Parathyroid adenoma (tissue), 2 donors: ENCODE measurements around the gene TMF1.
A peak's percentile ranks its signal among the peaks of the same experiment; 100 is the strongest.

ENCODE experiments used
- H2AFZ ChIP-seq: fragments of 300-600 bp; sonication (generic); one replicate; pipeline ENCODE4 v1.7.0; 2017; ENCODE audit warnings: antibody characterized with exemption, mild to moderate bottlenecking
- H3K27ac ChIP-seq: fragments of 300-600 bp; sonication (generic); one replicate; pipeline ENCODE4 v1.7.0; 2017
- H3K27me3 ChIP-seq: fragments of 300-600 bp; sonication (generic); one replicate; pipeline ENCODE4 v1.7.0; 2017; ENCODE audit warnings: low read length; ENCODE audit not compliant: control insufficient read depth, insufficient read depth
- H3K36me3 ChIP-seq: fragments of 300-600 bp; sonication (generic); one replicate; pipeline ENCODE4 v1.7.0; 2017; ENCODE audit warnings: low read length; ENCODE audit not compliant: control insufficient read depth, insufficient read depth
- H3K4me1 ChIP-seq: fragments of 300-600 bp; sonication (generic); one replicate; pipeline ENCODE4 v1.7.0; 2017; ENCODE audit warnings: control low read depth
- H3K4me2 ChIP-seq: fragments of 300-600 bp; sonication (generic); one replicate; pipeline ENCODE4 v1.7.0; 2017; ENCODE audit warnings: low read length
- H3K4me3 ChIP-seq: fragments of 300-600 bp; sonication (generic); one replicate; pipeline ENCODE4 v1.7.0; 2017; ENCODE audit warnings: low read depth, low read length
- H3K79me2 ChIP-seq: fragments of 300-600 bp; sonication (generic); one replicate; pipeline ENCODE4 v1.7.0; 2017; ENCODE audit warnings: control low read depth
- H3K9ac ChIP-seq: fragments of 300-600 bp; sonication (generic); one replicate; pipeline ENCODE4 v1.7.0; 2017; ENCODE audit warnings: mild to moderate bottlenecking
- H3K9me3 ChIP-seq: fragments of 300-600 bp; sonication (generic); one replicate; pipeline ENCODE4 v1.7.0; 2017; ENCODE audit warnings: low read length; ENCODE audit not compliant: control insufficient read depth
- CTCF ChIP-seq: fragments of 300-600 bp; sonication (generic); IDR thresholded peaks from one replicate; pipeline ENCODE4 v1.7.0; 2017; ENCODE audit warnings: antibody characterized with exemption, mild to moderate bottlenecking
- donor health status: primary hyperparathyroidism.

The TMF1 gene

GRCh38 chr3:69051756-69052471 lies at the start of gene TMF1:
TMF1 (minus strand) TSS chr3:69052333; CDS start chr3:69052086, 247 bp downstream.
- H3K4me2 ChIP-seq: peak within 1 kb of the TSS; percentile 74
- peak within 1 kb of the TSS; percentile 86 for H3K27ac ChIP-seq
- H3K4me1 ChIP-seq: no peaks in the 10 kb centered on the region
- no peak for TF ChIP-seq CTCF
- no peaks in the 10 kb centered on the region for H3K36me3 ChIP-seq
- H3K4me3 ChIP-seq: peak within 1 kb of the TSS; percentile 77
- no peaks in the 10 kb centered on the region for H3K9me3 ChIP-seq
- peak within 1 kb of the TSS; percentile 78 for H2AFZ ChIP-seq
- H3K27me3 ChIP-seq: no peaks in the 10 kb centered on the region
- peaks cover 19% of the 10 kb centered on the region for H3K79me2 ChIP-seq
- peak within 1 kb of the TSS; percentile 59 for H3K9ac ChIP-seq

- H3K9me3 ChIP-seq: no peaks in the 10 kb centered on the region
- TF ChIP-seq CTCF: no peak
- no peaks in the 10 kb centered on the region for H3K36me3 ChIP-seq
- no peak overlapping the region for H3K9ac ChIP-seq
- H2AFZ ChIP-seq: no peak overlapping the region
- H3K27me3 ChIP-seq: no peaks in the 10 kb centered on the region
- peaks cover 5% of the 10 kb centered on the region for H3K4me1 ChIP-seq
- H3K4me3 ChIP-seq: no peak overlapping the region
- H3K27ac ChIP-seq: no peak overlapping the region
- no peak overlapping the region for H3K4me2 ChIP-seq
- H3K79me2 ChIP-seq: peaks cover 37% of the 10 kb centered on the region
These were observed 47.4 kb upstream of the TMF1 start for GRCh38 chr3:69099576-69099975.

GRCh38 chr3:69097407-69098086 lies 45.4 kb upstream of the TMF1 start:
- Histone ChIP-seq H3K9ac (no peak overlapping the region), H3K4me1 (peaks cover 15% of the 10 kb centered on the region), H3K36me3 (no peaks in the 10 kb centered on the region), H3K27ac (no peak overlapping the region), H3K79me2 (peaks cover 47% of the 10 kb centered on the region), H2AFZ (no peak overlapping the region), H3K27me3 (no peaks in the 10 kb centered on the region), H3K4me2 (no peak overlapping the region), H3K9me3 (no peaks in the 10 kb centered on the region), H3K4me3 (no peak overlapping the region)
- no peak for TF ChIP-seq CTCF

- Histone ChIP-seq H3K4me2 (peak overlapping the region; percentile 20), H3K4me3 (peak overlapping the region; percentile 38), H3K9me3 (no peaks in the 10 kb centered on the region), H3K36me3 (no peaks in the 10 kb centered on the region), H3K27ac (peak overlapping the region; percentile 8), H3K9ac (no peak overlapping the region), H3K4me1 (peaks cover 26% of the 10 kb centered on the region), H2AFZ (no peak overlapping the region), H3K27me3 (no peaks in the 10 kb centered on the region), H3K79me2 (peaks cover 47% of the 10 kb centered on the region)
- TF ChIP-seq CTCF: no peak
These were observed 44.2 kb upstream of the TMF1 start for GRCh38 chr3:69096299-69096698.
